ENCODE results near the gene EIF4EBP2. TPM values are rescaled to one million over a fixed set of nuclear protein-coding genes. Genes with fewer than 3 reads are reported as not detected.

EIF4EBP2 gene
- total and polyA plus RNA-seq, 2 of the 13 experiments (the other 11 are each of a cell fraction or from before 2014, with no cell fraction given): 16.9 to 22.0 TPM

DNA sequence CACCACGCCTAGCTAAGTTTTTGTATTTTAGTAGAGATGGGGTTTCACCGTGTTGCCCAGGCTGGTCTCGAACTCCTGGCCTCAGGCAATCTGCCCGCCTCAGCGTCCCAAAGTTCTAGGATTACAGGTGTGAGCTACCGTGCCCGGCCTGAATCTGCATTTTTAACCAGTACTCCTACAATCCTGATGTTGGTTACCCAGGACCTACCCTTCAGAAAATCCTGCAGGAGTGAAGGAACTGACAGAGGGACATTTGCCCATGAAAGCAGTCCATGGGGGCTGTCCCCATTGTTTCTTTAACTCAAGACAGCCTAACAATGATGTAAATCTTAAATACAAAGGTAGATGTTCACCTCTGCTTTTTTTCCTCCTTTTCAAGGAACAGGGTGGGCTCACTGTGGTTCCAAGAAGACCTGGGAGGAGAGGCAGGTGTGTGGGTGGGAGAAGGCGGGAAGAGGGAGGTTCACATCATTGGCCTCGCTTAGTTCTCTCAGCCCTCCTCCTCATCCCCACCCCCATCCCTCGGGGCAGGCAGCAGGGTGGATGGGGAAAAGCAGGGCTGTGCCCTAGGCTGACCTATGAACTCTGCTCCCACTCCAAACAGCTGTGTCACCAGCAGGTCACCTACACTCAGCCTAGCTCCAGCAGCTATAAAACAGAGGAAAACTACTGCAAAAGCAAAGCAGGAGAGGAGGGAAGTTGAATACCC, 35.0 kb upstream of the EIF4EBP2 start (continued):
- no peak for TF ChIP-seq AGO2 (optimal IDR thresholded peaks at IDR 0.05; ENCODE audit: low read depth, low read length)
- TF ChIP-seq, protein P1, sequence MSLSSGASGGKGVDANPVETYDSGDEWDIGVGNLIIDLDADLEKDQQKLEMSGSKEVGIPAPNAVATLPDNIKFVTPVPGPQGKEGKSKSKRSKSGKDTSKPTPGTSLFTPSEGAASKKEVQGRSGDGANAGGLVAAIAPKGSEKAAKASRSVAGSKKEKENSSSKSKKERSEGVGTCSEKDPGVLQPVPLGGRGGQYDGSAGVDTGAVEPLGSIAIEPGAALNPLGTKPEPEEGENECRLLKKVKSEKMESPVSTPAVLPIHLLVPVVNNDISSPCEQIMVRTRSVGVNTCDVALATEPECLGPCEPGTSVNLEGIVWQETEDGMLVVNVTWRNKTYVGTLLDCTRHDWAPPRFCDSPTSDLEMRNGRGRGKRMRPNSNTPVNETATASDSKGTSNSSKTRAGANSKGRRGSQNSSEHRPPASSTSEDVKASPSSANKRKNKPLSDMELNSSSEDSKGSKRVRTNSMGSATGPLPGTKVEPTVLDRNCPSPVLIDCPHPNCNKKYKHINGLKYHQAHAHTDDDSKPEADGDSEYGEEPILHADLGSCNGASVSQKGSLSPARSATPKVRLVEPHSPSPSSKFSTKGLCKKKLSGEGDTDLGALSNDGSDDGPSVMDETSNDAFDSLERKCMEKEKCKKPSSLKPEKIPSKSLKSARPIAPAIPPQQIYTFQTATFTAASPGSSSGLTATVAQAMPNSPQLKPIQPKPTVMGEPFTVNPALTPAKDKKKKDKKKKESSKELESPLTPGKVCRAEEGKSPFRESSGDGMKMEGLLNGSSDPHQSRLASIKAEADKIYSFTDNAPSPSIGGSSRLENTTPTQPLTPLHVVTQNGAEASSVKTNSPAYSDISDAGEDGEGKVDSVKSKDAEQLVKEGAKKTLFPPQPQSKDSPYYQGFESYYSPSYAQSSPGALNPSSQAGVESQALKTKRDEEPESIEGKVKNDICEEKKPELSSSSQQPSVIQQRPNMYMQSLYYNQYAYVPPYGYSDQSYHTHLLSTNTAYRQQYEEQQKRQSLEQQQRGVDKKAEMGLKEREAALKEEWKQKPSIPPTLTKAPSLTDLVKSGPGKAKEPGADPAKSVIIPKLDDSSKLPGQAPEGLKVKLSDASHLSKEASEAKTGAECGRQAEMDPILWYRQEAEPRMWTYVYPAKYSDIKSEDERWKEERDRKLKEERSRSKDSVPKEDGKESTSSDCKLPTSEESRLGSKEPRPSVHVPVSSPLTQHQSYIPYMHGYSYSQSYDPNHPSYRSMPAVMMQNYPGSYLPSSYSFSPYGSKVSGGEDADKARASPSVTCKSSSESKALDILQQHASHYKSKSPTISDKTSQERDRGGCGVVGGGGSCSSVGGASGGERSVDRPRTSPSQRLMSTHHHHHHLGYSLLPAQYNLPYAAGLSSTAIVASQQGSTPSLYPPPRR (CRISPR knock-in tag; IDR thresholded peaks at IDR 0.05; ENCODE audit: borderline replicate concordance): peak; percentile 85; the same call in 1 of the 2 replicates
- peak; percentile 96 for TF ChIP-seq RARA (CRISPR knock-in tag; IDR thresholded peaks at IDR 0.05)
- TF ChIP-seq KMT2A (CRISPR knock-in tag; IDR thresholded peaks at IDR 0.05): no peak
- peak; percentile 48; the same call in 1 of the 2 replicates for TF ChIP-seq THAP11 (CRISPR knock-in tag; IDR thresholded peaks at IDR 0.05)
- TF ChIP-seq, protein P2, sequence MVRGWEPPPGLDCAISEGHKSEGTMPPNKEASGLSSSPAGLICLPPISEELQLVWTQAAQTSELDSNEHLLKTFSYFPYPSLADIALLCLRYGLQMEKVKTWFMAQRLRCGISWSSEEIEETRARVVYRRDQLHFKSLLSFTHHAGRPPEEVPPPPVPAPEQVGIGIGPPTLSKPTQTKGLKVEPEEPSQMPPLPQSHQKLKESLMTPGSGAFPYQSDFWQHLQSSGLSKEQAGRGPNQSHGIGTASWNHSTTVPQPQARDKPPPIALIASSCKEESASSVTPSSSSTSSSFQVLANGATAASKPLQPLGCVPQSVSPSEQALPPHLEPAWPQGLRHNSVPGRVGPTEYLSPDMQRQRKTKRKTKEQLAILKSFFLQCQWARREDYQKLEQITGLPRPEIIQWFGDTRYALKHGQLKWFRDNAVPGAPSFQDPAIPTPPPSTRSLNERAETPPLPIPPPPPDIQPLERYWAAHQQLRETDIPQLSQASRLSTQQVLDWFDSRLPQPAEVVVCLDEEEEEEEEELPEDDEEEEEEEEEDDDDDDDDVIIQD (CRISPR knock-in tag; IDR thresholded peaks at IDR 0.05; ENCODE audit: low read depth): no peak
- TF ChIP-seq FOXJ3 (CRISPR knock-in tag; IDR thresholded peaks at IDR 0.05; ENCODE audit: borderline replicate concordance): peak; percentile 29; the same call in 1 of the 2 replicates
- TF ChIP-seq ZBTB7A (CRISPR knock-in tag; IDR thresholded peaks at IDR 0.05): no peak
- no peak for TF ChIP-seq ZNF841 (CRISPR knock-in tag; IDR thresholded peaks at IDR 0.05; ENCODE audit: borderline replicate concordance)
- TF ChIP-seq, protein P3, sequence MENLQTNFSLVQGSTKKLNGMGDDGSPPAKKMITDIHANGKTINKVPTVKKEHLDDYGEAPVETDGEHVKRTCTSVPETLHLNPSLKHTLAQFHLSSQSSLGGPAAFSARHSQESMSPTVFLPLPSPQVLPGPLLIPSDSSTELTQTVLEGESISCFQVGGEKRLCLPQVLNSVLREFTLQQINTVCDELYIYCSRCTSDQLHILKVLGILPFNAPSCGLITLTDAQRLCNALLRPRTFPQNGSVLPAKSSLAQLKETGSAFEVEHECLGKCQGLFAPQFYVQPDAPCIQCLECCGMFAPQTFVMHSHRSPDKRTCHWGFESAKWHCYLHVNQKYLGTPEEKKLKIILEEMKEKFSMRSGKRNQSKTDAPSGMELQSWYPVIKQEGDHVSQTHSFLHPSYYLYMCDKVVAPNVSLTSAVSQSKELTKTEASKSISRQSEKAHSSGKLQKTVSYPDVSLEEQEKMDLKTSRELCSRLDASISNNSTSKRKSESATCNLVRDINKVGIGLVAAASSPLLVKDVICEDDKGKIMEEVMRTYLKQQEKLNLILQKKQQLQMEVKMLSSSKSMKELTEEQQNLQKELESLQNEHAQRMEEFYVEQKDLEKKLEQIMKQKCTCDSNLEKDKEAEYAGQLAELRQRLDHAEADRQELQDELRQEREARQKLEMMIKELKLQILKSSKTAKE (CRISPR knock-in tag; IDR thresholded peaks at IDR 0.05; ENCODE audit: borderline replicate concordance): no peak
- TF ChIP-seq ZSCAN30 (CRISPR knock-in tag; IDR thresholded peaks at IDR 0.05): no peak
- 0 out of 2 replicates have a peak, but pooled peaks have one; percentile 27 for TF ChIP-seq HIC2 (CRISPR knock-in tag; IDR thresholded peaks at IDR 0.05; ENCODE audit: low read depth)
- no peak for TF ChIP-seq ZNF225 (CRISPR knock-in tag; IDR thresholded peaks at IDR 0.05)
- TF ChIP-seq, protein P4, sequence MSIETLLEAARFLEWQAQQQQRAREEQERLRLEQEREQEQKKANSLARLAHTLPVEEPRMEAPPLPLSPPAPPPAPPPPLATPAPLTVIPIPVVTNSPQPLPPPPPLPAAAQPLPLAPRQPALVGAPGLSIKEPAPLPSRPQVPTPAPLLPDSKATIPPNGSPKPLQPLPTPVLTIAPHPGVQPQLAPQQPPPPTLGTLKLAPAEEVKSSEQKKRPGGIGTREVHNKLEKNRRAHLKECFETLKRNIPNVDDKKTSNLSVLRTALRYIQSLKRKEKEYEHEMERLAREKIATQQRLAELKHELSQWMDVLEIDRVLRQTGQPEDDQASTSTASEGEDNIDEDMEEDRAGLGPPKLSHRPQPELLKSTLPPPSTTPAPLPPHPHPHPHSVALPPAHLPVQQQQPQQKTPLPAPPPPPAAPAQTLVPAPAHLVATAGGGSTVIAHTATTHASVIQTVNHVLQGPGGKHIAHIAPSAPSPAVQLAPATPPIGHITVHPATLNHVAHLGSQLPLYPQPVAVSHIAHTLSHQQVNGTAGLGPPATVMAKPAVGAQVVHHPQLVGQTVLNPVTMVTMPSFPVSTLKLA (IDR thresholded peaks at IDR 0.05): no peak
- TF ChIP-seq, protein P5, sequence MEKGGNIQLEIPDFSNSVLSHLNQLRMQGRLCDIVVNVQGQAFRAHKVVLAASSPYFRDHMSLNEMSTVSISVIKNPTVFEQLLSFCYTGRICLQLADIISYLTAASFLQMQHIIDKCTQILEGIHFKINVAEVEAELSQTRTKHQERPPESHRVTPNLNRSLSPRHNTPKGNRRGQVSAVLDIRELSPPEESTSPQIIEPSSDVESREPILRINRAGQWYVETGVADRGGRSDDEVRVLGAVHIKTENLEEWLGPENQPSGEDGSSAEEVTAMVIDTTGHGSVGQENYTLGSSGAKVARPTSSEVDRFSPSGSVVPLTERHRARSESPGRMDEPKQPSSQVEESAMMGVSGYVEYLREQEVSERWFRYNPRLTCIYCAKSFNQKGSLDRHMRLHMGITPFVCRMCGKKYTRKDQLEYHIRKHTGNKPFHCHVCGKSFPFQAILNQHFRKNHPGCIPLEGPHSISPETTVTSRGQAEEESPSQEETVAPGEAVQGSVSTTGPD (CRISPR knock-in tag; IDR thresholded peaks at IDR 0.05): no peak
